Measurements from ENCODE around the gene RFXANK. TPM values are rescaled to one million over a fixed set of nuclear protein-coding genes. Genes with fewer than 3 reads are reported as not detected.

RFXANK gene
- total and polyA plus RNA-seq, 9 of the 15 experiments (the other 6 are each of a cell fraction or from before 2014, with no cell fraction given) = 68.6 to 181 (median 150) TPM

DNA sequence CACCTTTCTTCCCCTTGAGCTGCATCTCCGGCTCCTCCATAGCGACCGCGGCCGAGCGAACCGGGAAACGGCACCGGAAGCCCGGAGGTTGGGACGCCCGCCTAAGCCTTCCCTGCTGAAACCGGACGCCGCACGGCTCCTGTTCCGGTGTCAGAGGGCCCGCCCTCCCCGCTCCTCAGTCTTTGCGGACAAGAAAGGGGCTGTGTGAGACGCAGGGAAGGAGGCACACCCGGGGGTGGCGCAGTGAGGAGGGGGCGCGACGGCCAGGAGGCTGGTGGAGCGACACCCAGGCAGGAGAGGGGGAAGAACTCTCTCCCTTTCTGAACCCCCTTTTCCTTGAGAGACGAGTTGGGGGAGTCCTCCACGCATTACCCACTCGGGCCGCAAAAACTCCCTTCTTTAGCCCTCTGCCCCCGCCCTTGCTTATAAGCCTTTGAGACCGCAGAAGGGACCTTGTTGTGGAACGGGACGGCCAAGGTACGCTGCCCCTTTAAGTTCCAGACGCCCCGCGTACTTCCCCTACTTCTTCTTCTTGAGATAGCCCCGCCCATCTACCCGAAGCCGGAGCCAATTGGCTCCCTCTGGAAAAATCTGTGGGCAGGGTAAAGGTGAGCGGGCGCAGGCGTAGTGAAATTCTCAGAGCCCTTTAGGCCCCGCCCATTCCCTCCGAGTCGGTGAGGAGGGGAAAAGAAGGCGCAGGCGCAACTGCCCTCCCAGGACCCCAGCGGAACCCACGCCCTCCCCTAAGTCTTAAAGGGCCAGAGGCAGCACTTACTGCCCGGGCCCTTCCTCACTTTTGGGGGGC is at the start of gene RFXANK, which contains the start of gene BORCS8 (continued):
- TF ChIP-seq PML (IDR thresholded peaks at IDR 0.05; ENCODE audit: low read length) (peak; percentile 61; the same call in 1 of the 2 replicates), HMGN3 (IDR thresholded peaks at IDR 0.05; ENCODE audit: borderline replicate concordance, extremely low read depth, insufficient read length, low read depth, low read length) (peak; percentile 64), TRIM24 (IDR thresholded peaks at IDR 0.05) (peak in 1 of 2 experiments; percentile 99; a peak in 2 of 4 replicates), ZBED1 (IDR thresholded peaks at IDR 0.05) (no peak), PTTG1 (tag; IDR thresholded peaks at IDR 0.05; ENCODE audit: low read depth) (no peak), TEAD1 (CRISPR knock-in tag; IDR thresholded peaks at IDR 0.05) (peak in 1 of 2 experiments; percentile 84; a peak in 2 of 4 replicates), SUPT5H (IDR thresholded peaks at IDR 0.05) (peak; percentile 88), ZSCAN29 (IDR thresholded peaks at IDR 0.05) (peak; percentile 74; the same call in 1 of the 2 replicates), ILF3 (IDR thresholded peaks at IDR 0.05; ENCODE audit: borderline replicate concordance) (no peak; the same call in 1 of the 2 replicates), RAD51 (IDR thresholded peaks at IDR 0.05; ENCODE audit: borderline replicate concordance, low read depth) (no peak; the same call in 1 of the 2 replicates), ZNF79 (CRISPR knock-in tag; IDR thresholded peaks at IDR 0.05; ENCODE audit: low read depth) (no peak), ERF (CRISPR knock-in tag; IDR thresholded peaks at IDR 0.05) (no peak; the same call in 1 of the 2 replicates), ZNF431 (CRISPR knock-in tag; IDR thresholded peaks at IDR 0.05) (no peak), ETV1 (tag; conservative IDR thresholded peaks at IDR 0.05; ENCODE audit: low read depth) (peak; percentile 74), HMG20A (CRISPR knock-in tag; conservative IDR thresholded peaks at IDR 0.05) (no peak)
- TF ChIP-seq, protein P1, sequence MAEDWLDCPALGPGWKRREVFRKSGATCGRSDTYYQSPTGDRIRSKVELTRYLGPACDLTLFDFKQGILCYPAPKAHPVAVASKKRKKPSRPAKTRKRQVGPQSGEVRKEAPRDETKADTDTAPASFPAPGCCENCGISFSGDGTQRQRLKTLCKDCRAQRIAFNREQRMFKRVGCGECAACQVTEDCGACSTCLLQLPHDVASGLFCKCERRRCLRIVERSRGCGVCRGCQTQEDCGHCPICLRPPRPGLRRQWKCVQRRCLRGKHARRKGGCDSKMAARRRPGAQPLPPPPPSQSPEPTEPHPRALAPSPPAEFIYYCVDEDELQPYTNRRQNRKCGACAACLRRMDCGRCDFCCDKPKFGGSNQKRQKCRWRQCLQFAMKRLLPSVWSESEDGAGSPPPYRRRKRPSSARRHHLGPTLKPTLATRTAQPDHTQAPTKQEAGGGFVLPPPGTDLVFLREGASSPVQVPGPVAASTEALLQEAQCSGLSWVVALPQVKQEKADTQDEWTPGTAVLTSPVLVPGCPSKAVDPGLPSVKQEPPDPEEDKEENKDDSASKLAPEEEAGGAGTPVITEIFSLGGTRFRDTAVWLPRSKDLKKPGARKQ (CRISPR knock-in tag; IDR thresholded peaks at IDR 0.05) = no peak
- TF ChIP-seq, protein P2, sequence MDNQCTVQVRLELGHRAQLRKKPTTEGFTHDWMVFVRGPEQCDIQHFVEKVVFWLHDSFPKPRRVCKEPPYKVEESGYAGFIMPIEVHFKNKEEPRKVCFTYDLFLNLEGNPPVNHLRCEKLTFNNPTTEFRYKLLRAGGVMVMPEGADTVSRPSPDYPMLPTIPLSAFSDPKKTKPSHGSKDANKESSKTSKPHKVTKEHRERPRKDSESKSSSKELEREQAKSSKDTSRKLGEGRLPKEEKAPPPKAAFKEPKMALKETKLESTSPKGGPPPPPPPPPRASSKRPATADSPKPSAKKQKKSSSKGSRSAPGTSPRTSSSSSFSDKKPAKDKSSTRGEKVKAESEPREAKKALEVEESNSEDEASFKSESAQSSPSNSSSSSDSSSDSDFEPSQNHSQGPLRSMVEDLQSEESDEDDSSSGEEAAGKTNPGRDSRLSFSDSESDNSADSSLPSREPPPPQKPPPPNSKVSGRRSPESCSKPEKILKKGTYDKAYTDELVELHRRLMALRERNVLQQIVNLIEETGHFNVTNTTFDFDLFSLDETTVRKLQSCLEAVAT (IDR thresholded peaks at IDR 0.05) = peak in 1 of 2 experiments; percentile 41; a peak in 1 of 4 replicates
- TF ChIP-seq, protein P3, sequence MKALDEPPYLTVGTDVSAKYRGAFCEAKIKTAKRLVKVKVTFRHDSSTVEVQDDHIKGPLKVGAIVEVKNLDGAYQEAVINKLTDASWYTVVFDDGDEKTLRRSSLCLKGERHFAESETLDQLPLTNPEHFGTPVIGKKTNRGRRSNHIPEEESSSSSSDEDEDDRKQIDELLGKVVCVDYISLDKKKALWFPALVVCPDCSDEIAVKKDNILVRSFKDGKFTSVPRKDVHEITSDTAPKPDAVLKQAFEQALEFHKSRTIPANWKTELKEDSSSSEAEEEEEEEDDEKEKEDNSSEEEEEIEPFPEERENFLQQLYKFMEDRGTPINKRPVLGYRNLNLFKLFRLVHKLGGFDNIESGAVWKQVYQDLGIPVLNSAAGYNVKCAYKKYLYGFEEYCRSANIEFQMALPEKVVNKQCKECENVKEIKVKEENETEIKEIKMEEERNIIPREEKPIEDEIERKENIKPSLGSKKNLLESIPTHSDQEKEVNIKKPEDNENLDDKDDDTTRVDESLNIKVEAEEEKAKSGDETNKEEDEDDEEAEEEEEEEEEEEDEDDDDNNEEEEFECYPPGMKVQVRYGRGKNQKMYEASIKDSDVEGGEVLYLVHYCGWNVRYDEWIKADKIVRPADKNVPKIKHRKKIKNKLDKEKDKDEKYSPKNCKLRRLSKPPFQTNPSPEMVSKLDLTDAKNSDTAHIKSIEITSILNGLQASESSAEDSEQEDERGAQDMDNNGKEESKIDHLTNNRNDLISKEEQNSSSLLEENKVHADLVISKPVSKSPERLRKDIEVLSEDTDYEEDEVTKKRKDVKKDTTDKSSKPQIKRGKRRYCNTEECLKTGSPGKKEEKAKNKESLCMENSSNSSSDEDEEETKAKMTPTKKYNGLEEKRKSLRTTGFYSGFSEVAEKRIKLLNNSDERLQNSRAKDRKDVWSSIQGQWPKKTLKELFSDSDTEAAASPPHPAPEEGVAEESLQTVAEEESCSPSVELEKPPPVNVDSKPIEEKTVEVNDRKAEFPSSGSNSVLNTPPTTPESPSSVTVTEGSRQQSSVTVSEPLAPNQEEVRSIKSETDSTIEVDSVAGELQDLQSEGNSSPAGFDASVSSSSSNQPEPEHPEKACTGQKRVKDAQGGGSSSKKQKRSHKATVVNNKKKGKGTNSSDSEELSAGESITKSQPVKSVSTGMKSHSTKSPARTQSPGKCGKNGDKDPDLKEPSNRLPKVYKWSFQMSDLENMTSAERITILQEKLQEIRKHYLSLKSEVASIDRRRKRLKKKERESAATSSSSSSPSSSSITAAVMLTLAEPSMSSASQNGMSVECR (CRISPR knock-in tag; IDR thresholded peaks at IDR 0.05) = peak; percentile 96
- TF ChIP-seq, protein P4, sequence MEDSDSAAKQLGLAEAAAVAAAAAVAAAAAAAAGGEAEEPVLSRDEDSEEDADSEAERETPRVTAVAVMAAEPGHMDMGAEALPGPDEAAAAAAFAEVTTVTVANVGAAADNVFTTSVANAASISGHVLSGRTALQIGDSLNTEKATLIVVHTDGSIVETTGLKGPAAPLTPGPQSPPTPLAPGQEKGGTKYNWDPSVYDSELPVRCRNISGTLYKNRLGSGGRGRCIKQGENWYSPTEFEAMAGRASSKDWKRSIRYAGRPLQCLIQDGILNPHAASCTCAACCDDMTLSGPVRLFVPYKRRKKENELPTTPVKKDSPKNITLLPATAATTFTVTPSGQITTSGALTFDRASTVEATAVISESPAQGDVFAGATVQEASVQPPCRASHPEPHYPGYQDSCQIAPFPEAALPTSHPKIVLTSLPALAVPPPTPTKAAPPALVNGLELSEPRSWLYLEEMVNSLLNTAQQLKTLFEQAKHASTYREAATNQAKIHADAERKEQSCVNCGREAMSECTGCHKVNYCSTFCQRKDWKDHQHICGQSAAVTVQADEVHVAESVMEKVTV (CRISPR knock-in tag; IDR thresholded peaks at IDR 0.05) = no peak

Data from K562 (cell line).